Endothelial cell of umbilical vein (primary cell): ENCODE data around the gene ANKRD63.

Experiments
- CTCF ChIP-seq, 2 donors: IDR thresholded peaks; 1 replicate in 1 of 2; 2 replicates in 1 of 2; pipeline ENCODE4 v1.5.1; 2011; ENCODE audit warnings: low read length in 2 of 2, mild to moderate bottlenecking in 2 of 2, moderate library complexity in 2 of 2, control low read depth in 1 of 2, inconsistent platforms in 1 of 2, low read depth in 1 of 2; ENCODE audit not compliant: insufficient read depth in 1 of 2; ENCODE audit errors: extremely low read depth in 1 of 2
- FOS ChIP-seq: IDR thresholded peaks from 2 replicates; pipeline ENCODE4 v1.6.1; 2011; ENCODE audit warnings: mild to moderate bottlenecking, low read length, moderate library complexity, borderline replicate concordance; ENCODE audit not compliant: insufficient read depth
- MYC ChIP-seq: IDR thresholded peaks from one replicate; pipeline ENCODE4 v1.6.1; 2011; ENCODE audit warnings: mild to moderate bottlenecking, low read depth, low read length
- POLR2A ChIP-seq: IDR thresholded peaks from 2 replicates; pipeline ENCODE4 v1.6.1; 2012; ENCODE audit warnings: low read depth, mild to moderate bottlenecking, control low read depth, low read length
- POLR2AphosphoS5 ChIP-seq: IDR thresholded peaks from 2 replicates; pipeline ENCODE4 v1.6.1; 2012; ENCODE audit warnings: low read depth, mild to moderate bottlenecking, control low read depth, low read length, moderate library complexity; ENCODE audit not compliant: insufficient read depth
- TF ChIP-seq, protein P1 (sequence below): IDR thresholded peaks from 2 replicates; pipeline ENCODE4 v1.6.1; 2011; ENCODE audit not compliant: insufficient read depth, insufficient read length

DNA sequence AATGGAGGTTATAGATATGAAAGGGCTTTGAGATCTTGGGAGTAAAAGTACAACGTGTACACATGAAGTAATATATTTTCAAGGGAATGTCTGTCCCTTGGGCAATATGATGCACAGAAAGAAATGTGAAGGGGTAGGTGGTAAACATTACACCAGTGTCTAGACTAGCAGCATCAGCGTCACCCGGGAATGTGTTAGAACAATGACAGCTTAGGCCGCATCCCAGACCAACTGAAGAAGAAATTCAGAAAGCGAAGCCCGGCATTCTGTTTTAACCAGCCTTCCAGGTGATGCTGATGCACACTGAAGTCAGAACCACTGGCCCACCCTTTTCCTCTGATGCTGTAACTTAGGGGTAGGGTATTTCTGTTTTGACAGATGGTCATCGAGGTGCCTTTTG lies 46.9 kb upstream of the ANKRD63 start:
- TF ChIP-seq CTCF (IDR thresholded peaks at IDR 0.05; ENCODE audit: extremely low read depth in 1 of 2, insufficient read depth in 1 of 2, low read depth in 1 of 2, low read length in 2 of 2) (no peak), FOS (no peak), MYC (no peak), POLR2A (no peak), POLR2AphosphoS5 (no peak)
- TF ChIP-seq, protein P1, sequence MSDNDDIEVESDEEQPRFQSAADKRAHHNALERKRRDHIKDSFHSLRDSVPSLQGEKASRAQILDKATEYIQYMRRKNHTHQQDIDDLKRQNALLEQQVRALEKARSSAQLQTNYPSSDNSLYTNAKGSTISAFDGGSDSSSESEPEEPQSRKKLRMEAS, result no peak
